GM12878 (cell line): ENCODE measurements around the gene PHF14. TPM values are rescaled to one million over a fixed set of nuclear protein-coding genes. Genes with fewer than 3 reads are reported as not detected.

Experiments
- ATAC-seq: fragments of 200-7000 bp; cut with Tn5 transposase; 3 replicates; pipeline ENCODE4 v1.9.1; 2020; ENCODE audit warnings: mild to moderate bottlenecking, moderate library complexity
- BruUV-seq: library from RNA; stranded (reverse); fragments of 400-500 nt; replicated peaks from 2 replicates; lab custom pipeline; 2021; lab: Mats Ljungman, UMichigan
- CTCF ChIA-PET: fragments of 300-600 bp; sonication (Branson Sonifier 250); formaldehyde crosslinking; extraction: SDS; loops from one replicate; lab custom pipeline; 2021; ENCODE audit warnings: inconsistent platforms; lab: Yijun Ruan, JAX
- POLR2A ChIA-PET: fragments of 350-600 bp; formaldehyde crosslinking; extraction: SDS; loops from one replicate; lab custom pipeline; 2021; ENCODE audit warnings: inconsistent platforms; lab: Charles Lee
- RAD21 ChIA-PET: fragments of 300-600 bp; sonication (Branson Sonifier 250); formaldehyde crosslinking; loops from one replicate; lab custom pipeline; 2023; ENCODE audit warnings: antibody characterized with exemption; ENCODE audit not compliant: unreplicated experiment; lab: Charles Lee
- SMC1A ChIA-PET: fragments of 300-600 bp; sonication (Branson Sonifier 250); formaldehyde crosslinking; loops from one replicate; lab custom pipeline; 2023; ENCODE audit not compliant: unreplicated experiment, uncharacterized antibody; lab: Charles Lee
- DNase-seq: peaks from one replicate; pipeline ENCODE4 v3.0.0-alpha.2; 2011; ENCODE audit warnings: low read depth, low spot score
- FAIRE-seq: peaks from 3 replicates; lab custom pipeline; 2011; peaks lifted over from hg19 to GRCh38; lab: Jason Lieb, UNC
- H2AFZ ChIP-seq: 2 replicates; pipeline ENCODE4 v1.6.0; 2011; ENCODE audit warnings: low read depth, low read length, control low read depth; ENCODE audit not compliant: control insufficient read depth
- H3K27ac ChIP-seq: 2 replicates; pipeline ENCODE4 v1.5.1; 2011; ENCODE audit warnings: control low read depth; ENCODE audit not compliant: control insufficient read depth, insufficient read depth
- H3K27me3 ChIP-seq, 2 experiments: replicated peaks in 1 of 2; 2 replicates each; pipeline versions ENCODE4 v1.6.0 to v1.6.1; 2011; ENCODE audit warnings: low read length in 1 of 2; ENCODE audit not compliant: control insufficient read depth in 2 of 2, insufficient read depth in 2 of 2
- H3K36me3 ChIP-seq, 2 experiments: 2 replicates each; pipeline ENCODE4 v1.5.1; 2011; ENCODE audit warnings: low read length in 1 of 2; ENCODE audit not compliant: control insufficient read depth in 2 of 2, insufficient read depth in 2 of 2
- H3K4me1 ChIP-seq: 2 replicates; pipeline ENCODE4 v1.6.1; 2011; ENCODE audit warnings: mild to moderate bottlenecking, low read length, moderate library complexity, mixed read lengths; ENCODE audit not compliant: control insufficient read depth, insufficient read depth
- H3K4me2 ChIP-seq: 2 replicates; pipeline ENCODE4 v1.6.0; 2011; ENCODE audit warnings: control low read depth; ENCODE audit not compliant: control insufficient read depth, insufficient read depth
- H3K4me3 ChIP-seq: fragments of 200-600 bp; sonication (generic); 2 replicates; pipeline ENCODE4 v1.5.1; 2016
- H3K79me2 ChIP-seq: 2 replicates; pipeline ENCODE4 v1.6.0; 2011; ENCODE audit warnings: low read length; ENCODE audit not compliant: control insufficient read depth, insufficient read depth
- H3K9ac ChIP-seq: 2 replicates; pipeline ENCODE4 v1.8.0; 2011; ENCODE audit warnings: low read length, control low read depth, mixed read lengths; ENCODE audit not compliant: control insufficient read depth, insufficient read depth
- H3K9me3 ChIP-seq: replicated peaks from 3 replicates; pipeline ENCODE4 v1.5.1; 2011; ENCODE audit warnings: mild to moderate bottlenecking, low read length; ENCODE audit not compliant: control insufficient read depth, insufficient read depth
- H4K20me1 ChIP-seq: 2 replicates; pipeline ENCODE4 v1.6.0; 2011; ENCODE audit not compliant: control insufficient read depth, insufficient read depth
- CBX3 ChIP-seq: fragments of 200-600 bp; sonication (generic); IDR thresholded peaks from 2 replicates; pipeline ENCODE4 v1.6.1; 2016; ENCODE audit warnings: low read depth, borderline replicate concordance
- ESRRA ChIP-seq: IDR thresholded peaks from 2 replicates; pipeline ENCODE4 v1.6.1; 2012; ENCODE audit warnings: mild to moderate bottlenecking, low read length, improper control_type of control experiment
- KAT2A ChIP-seq: conservative IDR thresholded peaks from 2 replicates; pipeline ENCODE4 v1.6.1; 2011; ENCODE audit warnings: low read depth, low read length; ENCODE audit not compliant: control insufficient read depth
- WGBS: methylation state at CpG from one replicate; pipeline ENCODE4 v1.1.6; 2016; ENCODE audit warnings: low lambda C conversion rate; ENCODE audit not compliant: insufficient replicate concordance, insufficient coverage; ENCODE audit errors: missing lambda C conversion rate; 5-methylcytosine and 5-hydroxymethylcytosine counted together
- in situ Hi-C: fragments of 300-500 bp; cut with MboI; formaldehyde crosslinking; loops from 9 replicates; pipeline ENCODE4 v1.14.3; 2018; ENCODE audit warnings: mixed read lengths
- intact Hi-C: fragments of 100-400 bp; cut with micrococcal nuclease; formaldehyde crosslinking; loops from one replicate; pipeline ENCODE4 v1.14.2; 2022; ENCODE audit not compliant: unreplicated experiment
- polyA plus RNA-seq, 11 experiments: library from polyadenylated mRNA; depleted of rRNA in 4 of 11; unstranded in 6 of 11; stranded (reverse) in 5 of 11; fragments of >200 nt; fragmentation: Nextera tagmentation in 4 of 11; fragmentation: Illumina TruSeq in 1 of 11; extraction: Ambion mirVana in 4 of 11; extraction: Trizol in 1 of 11; gene quantifications; 1 replicate in 1 of 11; 2 replicates in 10 of 11; pipeline versions ENCODE4 v1.2.1 to v1.2.3, GENCODE V29; 2011 to 2016; ENCODE audit warnings: inconsistent platforms in 2 of 11, missing spikeins in 2 of 11, low read depth in 1 of 11
- total RNA-seq, 4 experiments: library from RNA; depleted of rRNA in 3 of 4; stranded (reverse); fragments of >200 nt in 3 of 4; fragmentation: Illumina TruSeq in 1 of 4; extraction: Trizol in 1 of 4; gene quantifications; 2 replicates each; pipeline versions ENCODE4 v1.2.1 to v1.2.3, GENCODE V29; 2013 to 2021
- TF ChIP-seq, protein P1 (sequence below): fragments of 450-650 bp; IDR thresholded peaks from 2 replicates; pipeline ENCODE4 v1.6.1; 2018; ENCODE audit warnings: borderline replicate concordance, mild to moderate bottlenecking; ENCODE audit not compliant: partially characterized antibody
- TF ChIP-seq, protein P2 (sequence below): fragments of 450-650 bp; IDR thresholded peaks from 2 replicates; pipeline ENCODE4 v1.6.1; 2016; ENCODE audit warnings: mild to moderate bottlenecking
- TF ChIP-seq, protein P3 (sequence below): fragments of 450-650 bp; formaldehyde crosslinking; IDR thresholded peaks from 2 replicates; pipeline ENCODE4 v1.5.0; 2022; ENCODE audit warnings: mild to moderate bottlenecking, missing genetic modification characterization

The PHF14 gene
- total and polyA plus RNA-seq, 10 of the 15 experiments (the other 5 are each of a cell fraction or from before 2014, with no cell fraction given), result 21.3 to 47.1 (median 29.9) TPM

DNA sequence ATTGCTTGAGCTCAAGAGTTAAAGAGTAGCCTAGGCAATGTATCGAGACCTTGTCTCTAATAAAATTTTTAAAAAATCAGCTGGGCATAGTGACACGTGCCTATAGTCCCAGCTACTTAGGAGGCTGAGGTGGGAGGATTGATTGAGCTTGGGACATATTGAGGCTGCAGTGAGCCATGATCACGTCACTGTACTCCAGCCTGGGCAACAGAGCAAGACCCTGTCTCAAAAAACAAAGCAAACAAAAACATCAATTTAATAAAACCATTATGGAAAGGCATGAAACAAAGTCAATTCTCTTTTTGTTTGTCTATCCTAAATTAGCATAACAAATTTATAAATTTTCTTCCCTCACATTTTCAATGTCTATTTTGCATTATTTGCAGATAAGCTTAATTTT is 108.4 kb downstream of the PHF14 start:
- no peak overlapping the region for H3K27ac ChIP-seq
- RAD21 ChIA-PET, result no interaction called here
- TF ChIP-seq, protein P1, sequence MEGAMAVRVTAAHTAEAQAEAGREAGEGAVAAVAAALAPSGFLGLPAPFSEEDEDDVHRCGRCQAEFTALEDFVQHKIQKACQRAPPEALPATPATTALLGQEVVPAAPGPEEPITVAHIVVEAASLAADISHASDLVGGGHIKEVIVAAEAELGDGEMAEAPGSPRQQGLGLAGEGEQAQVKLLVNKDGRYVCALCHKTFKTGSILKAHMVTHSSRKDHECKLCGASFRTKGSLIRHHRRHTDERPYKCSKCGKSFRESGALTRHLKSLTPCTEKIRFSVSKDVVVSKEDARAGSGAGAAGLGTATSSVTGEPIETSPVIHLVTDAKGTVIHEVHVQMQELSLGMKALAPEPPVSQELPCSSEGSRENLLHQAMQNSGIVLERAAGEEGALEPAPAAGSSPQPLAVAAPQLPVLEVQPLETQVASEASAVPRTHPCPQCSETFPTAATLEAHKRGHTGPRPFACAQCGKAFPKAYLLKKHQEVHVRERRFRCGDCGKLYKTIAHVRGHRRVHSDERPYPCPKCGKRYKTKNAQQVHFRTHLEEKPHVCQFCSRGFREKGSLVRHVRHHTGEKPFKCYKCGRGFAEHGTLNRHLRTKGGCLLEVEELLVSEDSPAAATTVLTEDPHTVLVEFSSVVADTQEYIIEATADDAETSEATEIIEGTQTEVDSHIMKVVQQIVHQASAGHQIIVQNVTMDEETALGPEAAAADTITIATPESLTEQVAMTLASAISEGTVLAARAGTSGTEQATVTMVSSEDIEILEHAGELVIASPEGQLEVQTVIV, result no peak
- TF ChIP-seq ESRRA (no peak), CBX3 (no peak), KAT2A (no peak)
- TF ChIP-seq, protein P2, sequence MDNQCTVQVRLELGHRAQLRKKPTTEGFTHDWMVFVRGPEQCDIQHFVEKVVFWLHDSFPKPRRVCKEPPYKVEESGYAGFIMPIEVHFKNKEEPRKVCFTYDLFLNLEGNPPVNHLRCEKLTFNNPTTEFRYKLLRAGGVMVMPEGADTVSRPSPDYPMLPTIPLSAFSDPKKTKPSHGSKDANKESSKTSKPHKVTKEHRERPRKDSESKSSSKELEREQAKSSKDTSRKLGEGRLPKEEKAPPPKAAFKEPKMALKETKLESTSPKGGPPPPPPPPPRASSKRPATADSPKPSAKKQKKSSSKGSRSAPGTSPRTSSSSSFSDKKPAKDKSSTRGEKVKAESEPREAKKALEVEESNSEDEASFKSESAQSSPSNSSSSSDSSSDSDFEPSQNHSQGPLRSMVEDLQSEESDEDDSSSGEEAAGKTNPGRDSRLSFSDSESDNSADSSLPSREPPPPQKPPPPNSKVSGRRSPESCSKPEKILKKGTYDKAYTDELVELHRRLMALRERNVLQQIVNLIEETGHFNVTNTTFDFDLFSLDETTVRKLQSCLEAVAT, result no peak
- TF ChIP-seq, protein P3, sequence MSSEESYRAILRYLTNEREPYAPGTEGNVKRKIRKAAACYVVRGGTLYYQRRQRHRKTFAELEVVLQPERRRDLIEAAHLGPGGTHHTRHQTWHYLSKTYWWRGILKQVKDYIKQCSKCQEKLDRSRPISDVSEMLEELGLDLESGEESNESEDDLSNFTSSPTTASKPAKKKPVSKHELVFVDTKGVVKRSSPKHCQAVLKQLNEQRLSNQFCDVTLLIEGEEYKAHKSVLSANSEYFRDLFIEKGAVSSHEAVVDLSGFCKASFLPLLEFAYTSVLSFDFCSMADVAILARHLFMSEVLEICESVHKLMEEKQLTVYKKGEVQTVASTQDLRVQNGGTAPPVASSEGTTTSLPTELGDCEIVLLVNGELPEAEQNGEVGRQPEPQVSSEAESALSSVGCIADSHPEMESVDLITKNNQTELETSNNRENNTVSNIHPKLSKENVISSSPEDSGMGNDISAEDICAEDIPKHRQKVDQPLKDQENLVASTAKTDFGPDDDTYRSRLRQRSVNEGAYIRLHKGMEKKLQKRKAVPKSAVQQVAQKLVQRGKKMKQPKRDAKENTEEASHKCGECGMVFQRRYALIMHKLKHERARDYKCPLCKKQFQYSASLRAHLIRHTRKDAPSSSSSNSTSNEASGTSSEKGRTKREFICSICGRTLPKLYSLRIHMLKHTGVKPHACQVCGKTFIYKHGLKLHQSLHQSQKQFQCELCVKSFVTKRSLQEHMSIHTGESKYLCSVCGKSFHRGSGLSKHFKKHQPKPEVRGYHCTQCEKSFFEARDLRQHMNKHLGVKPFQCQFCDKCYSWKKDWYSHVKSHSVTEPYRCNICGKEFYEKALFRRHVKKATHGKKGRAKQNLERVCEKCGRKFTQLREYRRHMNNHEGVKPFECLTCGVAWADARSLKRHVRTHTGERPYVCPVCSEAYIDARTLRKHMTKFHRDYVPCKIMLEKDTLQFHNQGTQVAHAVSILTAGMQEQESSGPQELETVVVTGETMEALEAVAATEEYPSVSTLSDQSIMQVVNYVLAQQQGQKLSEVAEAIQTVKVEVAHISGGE (CRISPR knock-in tag), result no peak
- TF ChIP-seq, all 136 proteins: peak for 0
- Histone ChIP-seq H3K4me1 (peaks cover 9% of the 10 kb centered on the region), H3K79me2 (no peaks in the 10 kb centered on the region), H3K4me2 (no peak overlapping the region), H3K9me3 (no peaks in the 10 kb centered on the region; the same call in 1 of the 3 replicates), H3K36me3 (no peaks in the 10 kb centered on the region), H3K27me3 (no peaks in the 10 kb centered on the region), H3K9ac (no peak overlapping the region), H3K4me3 (no peak overlapping the region), H2AFZ (no peak overlapping the region), H4K20me1 (no peaks in the 10 kb centered on the region)
- ChIA-PET SMC1A (interaction anchor here (0.5 to 1.7 kb wide), 11 partner anchors 11 to 220 kb away, joined by 3 to 5 read pairs (median 3); no protein-coding TSS in a partner anchor), CTCF (interaction anchor here (0.6 to 1.5 kb wide), 4 partner anchors 10 to 1813 kb away, joined by 3 to 5 read pairs (median 4); no protein-coding TSS in a partner anchor), POLR2A (interaction anchor here (0.7 kb wide), 2 partner anchors 45 to 191 kb away, joined by 3 read pairs; no protein-coding TSS in a partner anchor)
- intact Hi-C loops (no loop called here), in situ Hi-C loops (no loop called here)
- FAIRE-seq (no peak), DNase-seq (no peak), ATAC-seq (no peak)
- 92% methylated on average over 3 of the region's 3 CpGs for WGBS
- BruUV-seq, result no TSS peak
